Stimulated activated CD8-positive, alpha-beta memory T cell treated with anti-CD3 and anti-CD28 coated beads, Interleukin-4, amount 100 ng/mL, for 4 hours (primary cell): ENCODE data around the gene TMEM97.
"Not testable (repeated sequence)": the region's sequence is repeated elsewhere in the genome, so short reads cannot be mapped to it uniquely, and the experiment has no call there.

Source experiments
- DNase-seq, 2 donors: peaks; one replicate each; pipeline ENCODE4 v3.0.0-alpha.2; 2020; ENCODE audit warnings: low read depth in 2 of 2, low spot score in 1 of 2

The TMEM97 gene

DNA sequence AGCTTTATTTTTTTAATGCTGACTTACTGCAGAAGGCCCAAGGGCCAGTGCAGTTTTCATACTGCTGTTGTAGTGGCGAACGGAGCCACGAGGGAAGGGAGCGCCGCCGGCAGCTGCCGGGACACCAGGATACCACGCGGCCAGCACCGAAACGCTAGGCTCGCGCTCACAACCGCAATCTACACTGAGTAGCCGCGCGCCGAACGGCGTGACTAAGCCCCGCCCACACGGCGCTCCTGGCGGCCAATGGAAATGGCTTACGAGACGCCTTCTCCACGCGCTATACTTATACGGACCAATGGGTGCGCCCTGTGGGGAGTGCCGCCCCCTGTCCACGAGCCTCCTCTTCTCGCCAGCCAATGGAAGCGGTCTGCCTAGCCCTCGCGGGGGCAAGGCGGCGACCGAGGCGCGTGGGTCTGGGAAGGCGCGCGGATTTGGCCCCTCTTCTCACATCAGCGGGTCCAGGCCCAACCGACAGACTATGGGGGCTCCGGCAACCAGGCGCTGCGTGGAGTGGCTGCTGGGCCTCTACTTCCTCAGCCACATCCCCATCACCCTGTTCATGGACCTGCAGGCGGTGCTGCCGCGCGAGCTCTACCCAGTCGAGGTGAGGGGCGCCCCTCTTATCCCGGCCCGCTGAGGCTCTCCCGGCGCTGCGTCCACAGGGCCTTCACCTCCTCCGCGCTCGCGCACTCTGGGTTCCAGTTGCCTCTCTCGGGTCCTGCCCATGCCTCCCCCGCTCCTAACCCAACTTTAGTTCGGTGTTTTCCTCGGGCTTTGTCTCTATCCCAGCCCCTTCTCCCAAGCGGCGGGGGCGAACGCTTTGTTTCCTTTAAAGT lies at the start of gene TMEM97:
Gene TMEM97 (plus strand): TSS at position 442 of the 839 bp plus-strand sequence. CDS start 40 bp downstream, at position 482.
- DNase-seq = peak; percentile 87 to 92

- DNase-seq = no peak
Observed at GRCh38 chr17:28270055-28270454, 48.9 kb upstream of the TMEM97 start.

GRCh38 chr17:28270926-28271325 lies 48.1 kb upstream of the TMEM97 start:
- no peak for DNase-seq

- DNase-seq = no peak
Observed at GRCh38 chr17:28271431-28271830, 47.6 kb upstream of the TMEM97 start.

DNA sequence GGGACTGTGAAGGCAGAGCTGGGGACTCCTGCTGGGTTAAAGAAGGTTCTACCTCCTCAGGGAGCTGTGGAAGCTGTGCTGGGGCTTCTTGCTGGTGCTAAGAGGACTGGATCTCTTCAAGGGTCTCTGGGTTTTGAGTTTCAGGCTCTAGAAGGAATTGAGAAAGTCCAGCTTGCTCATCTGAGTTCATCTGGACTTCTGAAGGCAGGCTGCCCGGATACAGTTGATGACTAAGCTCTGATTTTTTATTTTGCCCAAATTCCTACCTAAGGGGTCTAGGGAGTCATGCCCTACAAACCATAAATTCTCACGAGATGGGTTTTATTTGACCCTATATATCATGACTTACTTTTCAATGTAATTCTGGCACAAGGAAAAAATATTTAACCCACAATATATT lies 46.8 kb upstream of the TMEM97 start:
- no peak for DNase-seq

GRCh38 chr17:28273341-28273740 lies 45.7 kb upstream of the TMEM97 start:
- not testable (repeated sequence) for DNase-seq

DNA sequence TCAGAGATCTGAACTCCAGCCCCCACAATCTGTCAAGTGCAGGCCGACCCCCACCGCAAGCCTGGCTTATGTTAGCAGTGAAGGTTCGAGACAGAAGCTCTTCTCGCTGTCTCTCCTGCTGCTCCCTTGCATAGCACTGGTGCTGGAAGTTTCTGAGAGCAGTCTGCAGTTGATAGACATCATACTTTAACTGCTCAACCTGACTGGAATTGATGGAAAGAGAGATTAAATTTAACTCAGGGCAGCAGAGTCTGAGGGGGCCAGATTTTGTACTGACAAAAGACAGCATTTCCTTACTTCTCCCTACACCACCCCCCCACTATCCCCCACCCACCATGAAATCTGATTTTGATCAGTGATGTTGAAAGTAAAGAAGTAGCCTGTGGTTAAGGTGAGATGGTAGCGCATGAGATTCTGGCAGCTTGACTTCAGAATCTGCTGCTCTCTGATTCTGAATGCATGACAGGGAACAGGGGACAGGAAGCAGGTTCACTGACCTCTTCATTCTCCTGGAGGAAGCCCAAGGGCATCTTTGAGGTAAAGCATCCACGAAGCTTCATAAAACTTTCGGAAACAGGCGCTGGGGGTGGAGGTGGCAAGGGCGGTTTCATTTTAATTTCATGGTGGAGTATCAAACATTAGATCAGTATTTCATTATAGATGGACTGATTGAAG lies 44.3 kb upstream of the TMEM97 start:
- DNase-seq = no peak

GRCh38 chr17:28276011-28276410 lies 43.0 kb upstream of the TMEM97 start:
- DNase-seq = no peak

GRCh38 chr17:28279411-28279810 lies 39.6 kb upstream of the TMEM97 start:
- no peak for DNase-seq

DNA sequence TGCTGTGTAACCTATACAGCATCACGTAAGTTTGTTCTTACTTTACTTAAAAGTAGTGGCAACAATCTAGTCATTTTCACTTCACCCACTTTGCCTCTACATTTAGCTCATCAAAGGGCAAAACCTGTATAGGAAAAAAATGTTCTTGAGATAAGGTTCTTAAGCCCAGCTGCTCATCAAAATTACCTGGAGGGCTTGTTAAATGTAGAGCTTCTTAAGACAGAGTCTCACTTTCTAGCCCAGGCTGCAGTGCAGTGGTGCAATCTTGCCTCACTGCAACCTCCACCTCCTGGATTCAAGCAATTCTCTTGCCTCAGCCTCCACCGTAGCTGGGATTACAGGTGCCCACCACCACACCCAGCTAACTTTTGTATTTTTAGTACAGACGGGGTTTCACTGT lies 38.2 kb upstream of the TMEM97 start:
- no peak for DNase-seq

DNA sequence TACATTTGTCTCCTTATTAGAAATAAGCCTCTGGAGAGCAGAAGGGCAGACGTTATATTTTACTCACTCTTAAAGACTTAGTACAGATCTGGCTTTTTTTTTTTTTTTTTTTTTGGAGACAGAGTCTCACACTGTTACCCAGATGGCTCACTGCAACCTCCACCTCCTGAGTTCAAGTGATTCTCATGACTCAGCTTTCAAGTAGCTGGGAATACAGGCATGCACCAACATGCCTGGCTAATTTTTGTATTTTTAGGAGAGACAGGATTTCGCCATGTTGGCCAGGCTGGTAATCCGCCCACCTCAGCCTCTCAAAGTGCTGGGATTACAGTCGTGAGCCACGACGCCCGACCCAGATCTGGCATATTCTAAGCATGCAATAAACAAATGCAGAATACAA lies 36.4 kb upstream of the TMEM97 start:
- no peak for DNase-seq

GRCh38 chr17:28285965-28286364 lies 33.0 kb upstream of the TMEM97 start:
- DNase-seq = no peak

DNA sequence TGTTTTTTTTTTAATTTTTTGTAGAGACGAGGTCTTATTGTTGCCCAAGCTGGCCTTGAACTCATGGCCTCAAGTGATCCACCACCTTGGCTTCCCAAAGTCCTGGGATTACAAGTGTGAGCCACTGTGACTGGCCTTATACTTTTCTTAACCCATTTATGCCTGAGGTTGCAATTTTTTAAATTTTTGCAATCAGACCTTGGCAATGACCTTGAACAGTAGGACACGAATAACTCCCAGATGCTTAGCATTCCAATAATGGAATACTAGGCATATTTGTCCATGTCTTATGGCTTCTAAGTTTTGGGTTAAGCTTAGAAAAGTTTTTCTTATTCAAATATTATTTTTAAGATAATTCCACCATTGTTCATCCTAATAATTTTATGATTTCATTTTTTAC lies 28.3 kb upstream of the TMEM97 start:
- no peak for DNase-seq

DNA sequence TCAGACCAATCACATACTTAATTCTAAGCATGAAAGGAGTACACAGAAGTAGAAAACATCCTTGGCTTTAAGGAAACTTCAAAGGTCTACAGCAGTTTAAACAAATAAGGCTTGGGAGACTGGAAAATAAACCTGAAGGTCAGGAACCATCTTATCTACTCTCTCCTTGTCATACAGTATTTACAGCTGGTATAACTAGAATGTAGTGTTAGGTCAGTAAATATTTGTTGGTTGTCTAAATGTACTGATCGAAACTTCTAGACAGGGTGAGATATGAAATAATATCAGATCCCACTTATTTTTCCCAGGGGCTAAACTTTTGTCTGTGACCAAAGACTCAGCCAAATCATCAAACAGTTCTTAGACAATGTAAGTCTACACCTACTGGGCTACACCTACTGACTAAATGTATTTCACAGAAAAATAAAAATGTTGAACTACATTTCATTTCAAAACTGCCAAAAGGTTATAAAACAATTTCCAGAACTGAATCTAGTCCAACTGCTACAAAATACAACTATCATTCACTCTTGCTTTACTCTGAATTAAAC lies 27.1 kb upstream of the TMEM97 start:
- DNase-seq = no peak

DNA sequence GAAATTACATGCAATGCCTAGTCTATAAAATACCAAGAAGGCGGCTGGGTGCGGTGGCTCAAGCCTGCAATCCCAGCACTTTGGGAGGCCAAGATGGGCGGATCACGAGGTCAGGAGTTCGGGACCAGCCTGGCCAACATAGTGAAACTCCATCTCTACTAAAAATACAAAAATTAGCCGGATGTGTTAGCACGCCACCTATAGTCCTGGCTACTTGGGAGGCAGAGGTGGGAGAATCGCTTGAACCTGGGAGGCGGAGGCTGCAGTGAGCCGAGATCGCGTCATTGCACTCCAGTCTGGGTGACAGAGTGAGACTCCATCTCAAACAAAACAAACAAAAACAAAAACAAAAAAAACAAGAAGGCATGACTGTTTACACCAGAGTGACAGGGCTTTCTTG lies 26.1 kb upstream of the TMEM97 start:
- DNase-seq = not testable (repeated sequence)

- no peak for DNase-seq
Observed at GRCh38 chr17:28293994-28294393, 25.0 kb upstream of the TMEM97 start.

DNA sequence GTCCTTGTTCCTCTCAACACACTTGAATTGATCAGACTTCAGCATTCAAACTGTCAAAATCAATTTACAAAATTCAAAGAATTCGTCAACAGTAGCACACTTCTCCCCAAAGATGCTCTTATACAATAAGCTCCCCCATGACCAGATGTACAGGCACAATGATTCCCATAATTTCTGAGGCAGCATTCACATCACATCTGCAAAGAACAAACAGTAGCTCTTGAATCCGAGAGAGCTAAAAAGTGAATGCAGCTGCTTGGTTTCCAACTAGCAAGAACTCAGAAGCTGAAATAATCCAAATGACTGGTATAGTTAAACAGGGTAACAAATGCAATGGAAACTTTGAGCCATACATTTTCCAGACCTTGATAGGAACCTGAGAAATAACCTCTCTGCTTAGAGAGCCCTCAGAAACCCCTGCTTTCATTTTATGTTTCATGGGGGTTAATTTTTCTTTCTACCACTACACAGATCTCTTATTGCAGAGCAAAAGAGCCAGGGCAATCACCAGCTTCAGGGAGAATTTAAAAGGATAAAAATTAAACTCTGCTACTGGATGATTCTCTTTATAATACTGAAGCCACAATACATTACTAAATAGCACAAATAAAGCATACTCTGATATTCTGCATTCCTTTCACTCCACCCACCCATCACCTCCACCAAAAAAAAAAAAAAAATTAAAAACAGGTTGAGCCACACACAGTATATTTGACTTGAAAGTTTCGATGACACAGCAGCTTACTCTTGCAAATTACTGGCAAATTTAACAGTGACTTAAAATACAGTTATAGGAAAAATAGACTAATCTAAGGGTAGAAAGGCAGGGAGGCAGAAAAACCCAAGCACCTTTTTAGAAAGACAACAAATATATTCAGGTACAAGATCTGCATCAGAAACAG lies 23.1 kb upstream of the TMEM97 start:
- no peak for DNase-seq

GRCh38 chr17:28298449-28298848 lies 20.6 kb upstream of the TMEM97 start:
- no peak for DNase-seq

DNA sequence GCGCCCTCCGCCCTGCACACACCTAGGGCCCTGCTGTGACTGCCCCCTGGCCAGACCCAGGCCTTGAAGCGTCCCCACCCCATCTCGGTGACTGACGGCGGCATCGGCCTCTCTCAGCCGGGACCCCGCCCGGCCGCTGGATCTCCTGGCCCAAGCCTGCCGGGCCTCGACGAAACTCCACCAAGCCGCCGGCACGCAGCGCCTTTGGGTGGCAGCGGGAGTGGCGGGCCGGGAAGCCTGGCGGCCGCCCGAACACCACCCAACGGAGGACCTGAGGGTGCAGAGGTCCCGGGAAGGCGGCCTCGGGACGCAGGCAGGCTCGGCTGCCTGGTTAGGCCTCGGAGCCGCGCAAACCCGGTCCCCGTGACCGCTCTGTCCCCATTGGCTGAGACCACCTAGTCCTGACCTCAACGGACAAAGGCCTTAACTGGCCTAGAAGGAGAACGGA lies 12.0 kb upstream of the TMEM97 start:
- DNase-seq = no peak

DNA sequence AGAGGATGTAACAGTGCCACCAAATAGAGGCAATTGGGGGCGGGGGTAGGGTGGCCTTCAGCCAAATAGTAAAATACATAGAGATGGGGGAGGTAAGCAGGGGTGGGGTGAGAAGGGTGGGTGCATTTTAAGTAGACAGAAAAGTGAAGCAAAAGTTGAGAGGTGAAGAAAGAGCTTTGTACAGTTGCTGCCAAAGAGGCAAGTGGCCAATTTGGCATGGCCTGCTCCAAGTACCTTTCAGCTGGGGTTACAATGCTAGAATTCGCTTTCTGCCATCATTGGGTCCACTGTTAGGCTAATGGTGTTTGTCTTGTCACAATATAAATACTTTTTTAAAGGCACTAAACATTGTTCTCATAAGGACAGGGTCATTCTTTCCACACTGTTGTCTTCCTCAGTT lies 5.2 kb upstream of the TMEM97 start:
- DNase-seq = no peak
